Muscle of arm (tissue), 12 donors: Measurements from ENCODE around the gene S100P. TPM values are rescaled to one million over a fixed set of nuclear protein-coding genes. Genes with fewer than 3 reads are reported as not detected.
A peak's percentile ranks its signal among the peaks of the same experiment; 100 is the strongest.
"Not testable (repeated sequence)": the region's sequence is repeated elsewhere in the genome, so short reads cannot be mapped to it uniquely, and the experiment has no call there.

Source experiments
- DNase-seq: peaks from one replicate; pipeline ENCODE4 v3.0.0-alpha.2; 2013
- polyA plus RNA-seq, 12 donors: library from polyadenylated mRNA; unstranded; fragments of 120-200 nt; gene quantifications; one replicate each; pipeline ENCODE4 v1.2.1, GENCODE V29; 2013; ENCODE audit not compliant: insufficient read length in 12 of 12

Gene S100P
- polyA plus RNA-seq, 12 donors = 0.93 to 5.5 (median 1.6) TPM; not detected in 2

- no peak for DNase-seq
These were observed 21.5 kb upstream of the S100P start for GRCh38 chr4:6672131-6672530.

GRCh38 chr4:6672541-6673190 is 21.0 kb upstream of the S100P start:
- not testable (repeated sequence) for DNase-seq

DNA sequence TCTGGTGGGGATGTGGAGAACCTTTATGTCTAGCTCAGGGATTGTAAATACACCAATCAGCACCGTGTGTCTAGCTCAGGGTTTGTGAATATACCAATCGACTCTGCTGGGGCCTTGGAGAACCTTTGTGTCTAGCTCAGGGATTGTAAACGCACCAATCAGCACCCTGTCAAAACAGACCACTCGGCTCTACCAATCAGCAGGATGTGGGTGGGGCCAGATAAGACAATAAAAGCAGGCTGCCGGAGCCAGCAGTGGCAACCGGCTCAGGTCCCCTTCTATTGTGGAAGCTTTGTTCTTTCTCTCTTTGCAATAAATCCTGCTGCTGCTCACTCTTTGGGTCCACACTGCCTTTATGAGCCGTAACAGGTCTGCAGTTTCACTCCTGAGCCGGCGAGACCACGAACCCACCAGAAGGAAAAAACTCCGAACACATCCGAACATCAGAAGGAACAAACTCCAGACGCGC is 20.5 kb upstream of the S100P start:
- DNase-seq = not testable (repeated sequence)

GRCh38 chr4:6673660-6674499 is 19.8 kb upstream of the S100P start:
- peak; percentile 96 for DNase-seq

DNA sequence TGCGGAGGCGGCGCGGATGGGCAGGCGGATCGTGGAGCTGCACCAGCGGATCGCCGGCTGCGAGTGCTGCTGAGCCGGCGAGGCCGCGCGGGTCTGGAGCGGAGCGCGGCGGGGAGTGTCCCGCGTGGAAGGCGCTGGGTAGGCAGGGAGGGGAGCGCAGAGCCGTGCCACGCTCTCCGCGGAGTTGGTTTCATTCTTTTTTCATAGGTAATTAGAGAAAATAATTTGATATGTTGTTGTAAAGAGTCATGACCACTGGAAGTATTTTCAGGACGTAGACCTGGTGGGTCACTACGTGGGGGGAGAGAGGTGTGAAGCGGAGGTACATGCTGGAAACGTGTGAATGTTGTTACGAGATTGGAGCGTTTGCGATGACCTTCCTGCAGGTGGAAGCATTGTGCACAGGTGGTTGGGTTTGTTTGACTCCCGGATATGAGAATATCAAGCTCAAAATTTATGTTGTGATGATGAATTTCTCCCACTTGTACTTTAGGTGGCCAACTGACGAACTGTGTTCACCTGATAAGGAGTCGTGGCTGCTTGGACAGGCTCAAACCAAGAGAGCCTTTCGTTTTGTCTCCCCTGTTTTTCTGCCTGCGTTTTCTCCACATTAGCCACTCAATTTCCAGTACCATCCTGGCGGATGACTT is 19.1 kb upstream of the S100P start:
- no peak for DNase-seq

GRCh38 chr4:6676722-6677558 is 16.7 kb upstream of the S100P start:
- DNase-seq = no peak

DNA sequence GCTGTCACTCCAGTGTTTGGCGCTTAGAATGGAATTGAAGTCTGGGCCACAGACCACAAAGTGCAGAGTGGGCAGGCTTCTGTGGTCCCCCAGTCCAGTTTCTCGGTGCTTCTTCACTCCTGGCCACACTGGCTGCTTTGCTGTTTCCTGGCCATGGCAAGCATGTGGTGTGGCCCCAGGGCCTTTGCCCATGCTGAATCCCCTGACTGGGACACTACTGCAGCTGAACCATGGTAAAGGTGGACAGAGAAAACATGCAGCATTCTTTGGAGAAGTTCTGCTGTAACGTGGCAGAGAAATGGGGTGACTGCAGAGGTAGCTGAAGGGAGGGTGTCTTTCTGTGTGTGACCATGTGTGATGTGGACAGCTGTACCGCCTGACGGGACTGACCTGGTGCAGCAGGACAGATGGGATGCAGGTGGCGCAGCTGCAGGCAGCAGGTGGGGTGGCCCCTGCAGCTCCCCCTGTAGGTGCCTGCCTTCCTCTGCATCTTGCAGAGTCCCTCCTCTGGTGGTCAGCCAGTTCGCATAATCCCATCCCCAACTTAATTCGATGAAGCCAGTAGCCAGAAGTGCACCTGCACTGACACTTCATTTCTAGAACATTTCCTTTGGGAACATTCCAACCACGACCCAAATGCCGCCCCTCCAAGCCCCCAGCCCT is 13.2 kb upstream of the S100P start:
- DNase-seq = no peak

DNA sequence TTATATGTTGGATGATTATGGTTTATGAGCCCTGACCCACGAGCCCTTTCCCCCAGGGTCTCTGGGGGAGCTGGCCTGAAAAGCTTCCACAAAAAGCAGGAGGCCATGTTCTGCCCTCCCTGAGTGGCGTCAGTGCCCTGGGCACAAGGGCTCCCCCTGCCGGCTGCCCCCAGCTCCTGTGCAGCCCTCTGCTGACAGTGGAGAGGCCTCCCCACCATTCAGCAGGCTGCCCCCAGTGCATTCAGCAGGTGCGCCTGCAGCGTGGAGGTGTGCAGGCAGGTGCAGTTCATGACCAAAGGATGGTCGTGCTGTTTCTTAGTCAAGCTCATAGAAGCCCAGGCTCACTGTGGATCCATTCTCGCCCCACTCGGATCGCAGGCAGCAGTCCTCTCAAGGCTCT is 12.5 kb upstream of the S100P start:
- DNase-seq = no peak

DNA sequence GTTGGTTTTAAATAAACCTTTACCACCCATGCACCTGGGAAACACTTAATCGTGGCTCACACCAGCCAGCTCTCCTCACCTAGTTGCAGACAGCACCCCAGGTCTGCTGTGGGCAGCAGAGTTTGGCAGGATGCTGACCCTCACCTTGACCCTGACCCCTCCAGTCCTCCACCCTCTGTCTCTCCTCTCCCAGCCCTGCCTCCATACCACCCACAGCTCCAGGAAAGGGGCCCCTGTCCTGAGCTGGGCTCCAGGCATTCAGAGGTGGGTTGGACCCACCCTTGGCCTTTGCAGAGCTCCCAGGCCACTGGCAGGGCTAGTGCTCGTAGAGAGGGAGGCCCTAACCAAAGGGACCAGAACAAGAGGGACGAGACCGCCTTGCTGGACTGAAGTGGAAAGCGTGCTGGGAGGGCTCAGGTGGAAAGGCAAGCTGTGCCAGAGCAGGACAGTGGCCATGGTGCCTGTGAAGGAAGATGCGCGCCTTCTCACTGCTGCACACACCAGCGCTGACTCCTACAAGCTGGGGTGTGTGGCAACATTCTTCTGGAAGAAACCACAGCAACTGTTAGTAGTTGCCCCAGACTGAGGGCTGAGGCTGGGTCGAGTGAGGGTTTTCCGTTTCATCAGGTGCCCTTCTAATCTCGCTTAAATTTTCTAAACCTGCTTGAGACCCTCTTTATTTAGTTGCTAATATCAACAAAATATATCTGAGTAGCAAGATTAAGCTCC is 10.7 kb upstream of the S100P start:
- no peak for DNase-seq

DNA sequence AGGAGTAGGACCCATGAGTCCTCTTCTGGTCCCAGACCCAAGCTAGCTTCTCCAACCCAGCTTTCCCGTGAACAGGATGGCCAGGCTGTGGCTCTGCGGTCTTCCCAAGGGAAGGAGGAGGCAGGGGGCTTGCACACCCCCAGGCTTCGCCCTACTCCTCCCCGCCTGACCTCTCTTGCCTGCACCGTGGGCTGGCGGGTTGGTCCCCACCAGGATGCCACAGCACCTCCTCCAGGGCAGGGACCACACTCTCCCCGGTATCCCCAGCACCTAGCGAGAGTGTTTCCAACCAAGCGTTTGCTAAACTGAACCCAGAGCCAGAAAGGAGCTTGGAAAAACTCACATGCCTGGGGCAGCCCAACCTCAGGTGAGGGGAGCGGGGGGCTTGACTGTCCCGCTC is 9.0 kb upstream of the S100P start:
- no peak for DNase-seq

GRCh38 chr4:6686104-6686787 is 7.4 kb upstream of the S100P start:
- no peak for DNase-seq

DNA sequence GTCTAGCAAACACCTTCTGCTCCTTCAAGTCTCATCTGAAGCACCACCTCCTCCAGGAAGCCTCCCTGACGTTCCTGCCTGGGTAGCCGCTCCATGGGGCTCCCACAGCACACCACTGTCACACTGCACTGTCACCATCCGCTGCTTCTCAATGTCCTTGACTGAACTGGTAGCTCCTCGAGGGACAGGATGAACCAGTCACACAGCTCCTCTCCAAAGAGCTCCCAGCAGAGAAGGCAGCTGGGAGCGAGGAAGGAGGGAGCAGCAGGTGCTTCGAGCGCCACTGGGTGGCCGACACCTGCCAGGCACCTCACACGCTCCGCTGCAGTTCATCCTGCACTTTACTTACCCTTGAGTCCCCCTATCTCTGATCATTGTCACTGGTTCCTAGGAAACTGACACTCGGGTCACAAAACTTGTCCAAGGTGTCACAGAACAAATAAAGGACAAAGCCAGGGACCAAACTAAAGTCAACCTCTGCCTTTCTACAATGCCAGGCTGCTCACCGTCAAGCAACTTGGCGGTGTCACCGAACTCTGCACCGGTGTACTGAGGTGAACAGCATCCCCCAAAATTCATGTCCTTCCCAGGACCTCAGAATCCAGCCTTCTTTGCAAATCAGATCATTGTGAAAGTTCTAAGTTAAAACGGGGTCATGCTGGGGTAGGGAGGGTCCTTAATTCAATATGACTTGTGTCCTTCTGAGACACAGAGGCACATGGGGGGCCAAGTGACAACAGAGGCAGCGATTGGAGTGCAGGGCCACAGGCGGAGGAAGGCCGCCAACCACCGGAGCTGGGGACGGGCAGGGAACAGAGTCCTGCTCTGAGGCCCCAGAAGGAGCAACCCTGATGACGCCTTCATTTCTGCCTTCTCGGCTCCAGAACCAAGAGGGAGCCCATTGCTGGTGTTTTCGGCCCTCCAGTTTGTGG is 5.5 kb upstream of the S100P start:
- no peak for DNase-seq

DNA sequence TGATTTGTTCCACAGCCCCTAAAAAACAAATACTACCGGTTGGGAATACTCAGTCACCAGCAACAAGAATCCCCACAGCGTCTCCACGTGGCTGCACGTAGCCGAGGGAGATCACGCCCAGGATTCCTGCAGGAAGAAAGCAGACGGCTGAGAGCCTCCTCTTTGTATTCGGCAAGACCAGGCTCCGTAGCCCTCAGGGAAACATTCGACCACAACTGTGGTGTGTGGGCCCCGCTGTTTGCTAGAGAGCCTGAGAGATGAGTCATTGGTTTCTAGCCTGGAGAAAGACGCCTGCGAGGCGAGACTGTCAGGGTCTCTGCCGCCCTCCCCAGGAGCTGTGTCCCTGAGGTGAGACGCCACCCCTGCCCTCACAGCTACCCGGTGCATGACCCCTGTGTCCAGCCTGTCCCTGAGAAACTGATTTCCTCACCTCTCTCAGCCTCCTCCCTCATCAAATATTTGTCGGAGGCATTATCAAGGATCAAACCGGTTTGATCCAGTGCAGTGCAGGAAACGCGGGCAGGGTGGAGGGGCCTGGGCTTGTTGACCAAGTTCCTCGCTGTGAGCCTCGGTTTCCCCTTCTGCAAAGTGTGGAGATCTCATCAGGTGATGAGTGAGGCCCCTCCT is 4.7 kb upstream of the S100P start:
- DNase-seq = peak; percentile 43

DNA sequence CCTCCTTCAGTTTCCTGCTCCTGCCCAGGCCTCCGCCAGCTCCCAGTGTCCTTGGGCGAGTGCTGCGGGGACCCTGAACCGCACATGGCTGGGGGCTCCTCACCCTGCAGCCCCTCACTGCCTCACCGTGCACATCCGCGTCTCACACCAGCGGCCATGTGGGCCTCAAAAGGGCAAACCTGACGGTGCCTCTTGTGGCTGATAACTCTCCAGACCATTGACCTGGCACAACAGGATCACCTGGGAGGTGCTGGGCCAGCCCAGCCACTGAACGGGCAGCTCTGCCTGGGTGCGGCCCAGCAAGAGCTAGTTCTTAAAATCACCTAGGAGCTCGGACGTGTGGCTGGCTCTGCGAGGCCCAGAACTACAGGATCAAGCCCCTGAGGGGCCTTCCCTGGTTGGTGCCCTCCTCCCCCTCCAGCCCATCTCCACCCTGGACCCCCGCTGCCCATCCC is 4.1 kb upstream of the S100P start:
- DNase-seq = no peak

GRCh38 chr4:6692379-6692778 is 1.3 kb upstream of the S100P start:
- no peak for DNase-seq

GRCh38 chr4:6692806-6693205 is 872 bp upstream of the S100P start:
- no peak for DNase-seq

- DNase-seq = no peak
These were observed 661 bp downstream of the S100P start for GRCh38 chr4:6694177-6694901.
